ENCODE results near the gene TMEM43. TPM values are rescaled to one million over a fixed set of nuclear protein-coding genes. Genes with fewer than 3 reads are reported as not detected.

Gene TMEM43
- total RNA-seq, 4 donors from 2014 or later, result 93.5 to 114 (median 102) TPM

DNA sequence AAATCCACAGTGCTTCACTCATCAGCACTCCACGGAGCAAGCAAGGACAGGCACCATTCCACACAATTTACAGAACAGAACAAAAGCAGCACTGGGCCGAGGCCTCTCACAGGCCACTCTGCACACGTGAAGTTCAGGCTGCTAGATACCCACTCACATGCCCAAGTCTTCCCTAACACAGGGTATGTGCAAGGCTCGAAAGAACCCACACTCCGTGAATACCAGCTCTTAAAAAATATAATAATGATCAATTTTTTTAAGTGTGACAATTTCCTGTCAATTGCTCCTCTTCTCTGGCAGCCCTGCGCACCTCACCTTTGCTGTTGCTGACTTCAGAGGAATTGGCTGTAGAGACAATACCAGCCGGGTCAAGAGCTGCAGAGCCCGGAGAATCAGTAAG lies 34.6 kb downstream of the TMEM43 start:
- TF ChIP-seq, protein P1, sequence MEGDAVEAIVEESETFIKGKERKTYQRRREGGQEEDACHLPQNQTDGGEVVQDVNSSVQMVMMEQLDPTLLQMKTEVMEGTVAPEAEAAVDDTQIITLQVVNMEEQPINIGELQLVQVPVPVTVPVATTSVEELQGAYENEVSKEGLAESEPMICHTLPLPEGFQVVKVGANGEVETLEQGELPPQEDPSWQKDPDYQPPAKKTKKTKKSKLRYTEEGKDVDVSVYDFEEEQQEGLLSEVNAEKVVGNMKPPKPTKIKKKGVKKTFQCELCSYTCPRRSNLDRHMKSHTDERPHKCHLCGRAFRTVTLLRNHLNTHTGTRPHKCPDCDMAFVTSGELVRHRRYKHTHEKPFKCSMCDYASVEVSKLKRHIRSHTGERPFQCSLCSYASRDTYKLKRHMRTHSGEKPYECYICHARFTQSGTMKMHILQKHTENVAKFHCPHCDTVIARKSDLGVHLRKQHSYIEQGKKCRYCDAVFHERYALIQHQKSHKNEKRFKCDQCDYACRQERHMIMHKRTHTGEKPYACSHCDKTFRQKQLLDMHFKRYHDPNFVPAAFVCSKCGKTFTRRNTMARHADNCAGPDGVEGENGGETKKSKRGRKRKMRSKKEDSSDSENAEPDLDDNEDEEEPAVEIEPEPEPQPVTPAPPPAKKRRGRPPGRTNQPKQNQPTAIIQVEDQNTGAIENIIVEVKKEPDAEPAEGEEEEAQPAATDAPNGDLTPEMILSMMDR (IDR thresholded peaks at IDR 0.05), result no peak
- TF ChIP-seq POLR2A (IDR thresholded peaks at IDR 0.05), result no peak
- intact Hi-C loops (cut with DNase I; ENCODE audit: low total_unique reads), result no loop called here
- no peak for DNase-seq
- Histone ChIP-seq H3K27me3 (no peaks in the 10 kb centered on the region), H3K9me3 (peaks cover 0 to 9% of the 10 kb centered on the region in 2 donors), H3K4me3 (no peak overlapping the region), H3K27ac (no peak overlapping the region), H3K4me1 (no peaks in the 10 kb centered on the region), H3K36me3 (no peaks in the 10 kb centered on the region)

DNA sequence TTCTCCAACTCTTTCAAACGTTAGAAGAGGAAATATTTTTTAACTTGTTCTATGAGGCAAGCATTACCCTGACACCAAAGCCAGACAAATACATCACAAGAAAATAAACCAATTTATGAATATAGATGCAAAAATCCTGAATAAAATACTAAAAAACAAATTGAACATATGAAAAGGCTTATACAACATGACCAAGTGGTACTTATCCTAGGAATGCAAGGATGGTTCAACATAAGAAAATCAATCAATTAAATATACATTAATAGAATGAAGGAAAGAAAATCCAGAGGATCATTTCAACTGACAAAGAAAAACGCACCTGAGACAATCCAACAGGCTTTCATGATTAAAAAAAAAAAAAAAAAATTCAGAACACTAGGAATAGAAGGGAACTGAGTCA lies 36.4 kb downstream of the TMEM43 start:
- intact Hi-C loops (cut with DNase I; ENCODE audit: low total_unique reads), result no loop called here
- no peak overlapping the region for H3K27ac ChIP-seq
- TF ChIP-seq, protein P1 (IDR thresholded peaks at IDR 0.05), result no peak
- no peak for TF ChIP-seq POLR2A (IDR thresholded peaks at IDR 0.05)
- no peaks in the 10 kb centered on the region for H3K27me3 ChIP-seq
- H3K9me3 ChIP-seq, result peaks cover 0 to 9% of the 10 kb centered on the region in 2 donors
- DNase-seq, result no peak
- H3K36me3 ChIP-seq, result no peaks in the 10 kb centered on the region
- no peaks in the 10 kb centered on the region for H3K4me1 ChIP-seq
- H3K4me3 ChIP-seq, result no peak overlapping the region

DNA sequence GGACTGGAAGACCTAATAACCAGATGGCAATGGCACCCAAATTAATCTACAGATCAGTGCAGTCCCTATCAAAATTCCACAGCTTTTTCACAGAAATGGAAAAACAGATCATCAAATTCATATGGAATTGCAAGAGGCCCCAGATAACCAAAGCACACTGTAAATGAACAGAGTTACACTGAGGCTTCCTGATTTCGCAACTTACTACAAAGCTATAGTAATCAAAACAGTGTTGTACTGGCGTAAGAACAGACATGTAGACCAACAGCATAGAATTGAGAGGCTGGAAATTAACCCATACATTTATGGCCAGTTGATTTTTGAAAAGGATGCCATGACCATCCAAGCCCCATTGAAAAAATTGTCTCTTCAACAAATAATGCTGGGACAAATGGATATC lies 37.3 kb downstream of the TMEM43 start:
- H3K4me1 ChIP-seq, result no peaks in the 10 kb centered on the region

DNA sequence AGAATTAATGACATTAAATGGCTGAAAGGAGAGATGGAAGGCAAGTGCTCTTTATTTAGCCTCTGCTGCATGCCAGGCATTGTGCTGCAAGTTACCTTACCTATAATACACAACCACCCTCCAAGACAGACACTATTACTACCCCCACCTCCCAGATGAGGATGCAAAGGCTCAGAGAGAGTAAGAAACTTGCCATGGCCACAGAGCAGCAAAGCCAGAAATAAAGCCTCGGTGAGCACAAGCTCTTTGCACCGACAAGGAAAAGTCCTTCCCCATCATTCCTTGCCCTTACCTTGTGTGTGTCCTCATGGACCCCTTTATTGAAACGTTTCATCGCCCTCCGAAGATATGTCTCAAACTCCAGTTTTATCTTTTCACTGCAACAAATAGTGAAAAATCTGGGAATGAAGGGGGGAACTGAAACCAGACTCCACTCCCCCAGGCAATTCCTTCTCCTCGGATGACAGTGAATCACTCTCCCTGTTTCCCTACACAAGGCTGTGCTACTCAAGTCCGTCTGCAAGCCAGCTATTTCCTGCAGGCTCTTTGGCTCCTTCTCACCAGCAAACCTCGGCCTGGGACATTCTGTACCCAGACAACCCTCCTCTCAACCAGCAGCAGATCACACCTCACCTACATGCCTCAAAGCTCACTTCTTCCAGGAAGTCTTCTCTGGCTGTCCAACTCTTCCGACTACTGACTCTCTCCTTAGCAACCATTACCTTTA lies 42.2 kb downstream of the TMEM43 start:
- intact Hi-C loops (cut with DNase I; ENCODE audit: low total_unique reads), result no loop called here
- Histone ChIP-seq H3K9me3 (peaks cover 0 to 2% of the 10 kb centered on the region in 2 donors), H3K27me3 (no peaks in the 10 kb centered on the region), H3K27ac (no peak overlapping the region), H3K36me3 (no peaks in the 10 kb centered on the region), H3K4me3 (no peak overlapping the region), H3K4me1 (no peaks in the 10 kb centered on the region)
- TF ChIP-seq, protein P1 (IDR thresholded peaks at IDR 0.05), result no peak
- no peak for TF ChIP-seq POLR2A (IDR thresholded peaks at IDR 0.05)
- no peak for DNase-seq

More for the DNA sequence above, 37.3 kb downstream of the TMEM43 start:
- no peaks in the 10 kb centered on the region for H3K27me3 ChIP-seq
- DNase-seq, result no peak
- H3K9me3 ChIP-seq, result peaks cover 0 to 9% of the 10 kb centered on the region in 2 donors
- H3K27ac ChIP-seq, result no peak overlapping the region
- no peaks in the 10 kb centered on the region for H3K36me3 ChIP-seq
- intact Hi-C loops (cut with DNase I; ENCODE audit: low total_unique reads), result no loop called here
- TF ChIP-seq, protein P1 (IDR thresholded peaks at IDR 0.05), result no peak
- TF ChIP-seq POLR2A (IDR thresholded peaks at IDR 0.05), result no peak
- no peak overlapping the region for H3K4me3 ChIP-seq

DNA sequence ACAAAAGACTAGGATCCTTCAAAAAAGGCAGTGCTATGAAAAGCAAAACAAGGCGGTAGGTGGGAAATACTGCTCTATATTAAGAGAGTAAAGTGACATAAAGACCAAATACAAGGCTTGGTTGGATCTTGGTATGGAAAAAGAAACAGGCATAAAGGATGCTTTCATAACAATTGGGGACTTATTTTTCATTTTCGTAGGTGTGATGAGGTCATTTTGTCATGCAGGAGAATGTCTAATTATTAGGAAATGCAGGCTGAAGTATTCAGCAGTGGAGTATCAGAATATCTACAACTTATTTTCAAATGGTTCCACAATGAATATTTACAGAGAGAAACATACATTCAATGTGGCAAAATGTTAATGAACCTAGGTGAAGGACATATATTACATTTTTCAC lies 44.6 kb downstream of the TMEM43 start:
- Histone ChIP-seq H3K27me3 (no peaks in the 10 kb centered on the region), H3K36me3 (no peaks in the 10 kb centered on the region), H3K4me3 (no peak overlapping the region), H3K9me3 (no peaks in the 10 kb centered on the region), H3K27ac (no peak overlapping the region), H3K4me1 (no peaks in the 10 kb centered on the region)
- intact Hi-C loops (cut with DNase I; ENCODE audit: low total_unique reads), result no loop called here
- DNase-seq, result no peak
- TF ChIP-seq POLR2A (IDR thresholded peaks at IDR 0.05), result no peak
- TF ChIP-seq, protein P1 (IDR thresholded peaks at IDR 0.05), result no peak
